HG03571 (cell line): ENCODE data around the gene PARPBP.
"Not testable (repeated sequence)": the region's sequence is repeated elsewhere in the genome, so short reads cannot be mapped to it uniquely, and the experiment has no call there.

ENCODE experiments used
- ATAC-seq: cut with Tn5 transposase; IDR thresholded peaks from one replicate; pipeline ENCODE4 v1.9.1; 2021; ENCODE audit not compliant: unreplicated experiment

Gene PARPBP

DNA sequence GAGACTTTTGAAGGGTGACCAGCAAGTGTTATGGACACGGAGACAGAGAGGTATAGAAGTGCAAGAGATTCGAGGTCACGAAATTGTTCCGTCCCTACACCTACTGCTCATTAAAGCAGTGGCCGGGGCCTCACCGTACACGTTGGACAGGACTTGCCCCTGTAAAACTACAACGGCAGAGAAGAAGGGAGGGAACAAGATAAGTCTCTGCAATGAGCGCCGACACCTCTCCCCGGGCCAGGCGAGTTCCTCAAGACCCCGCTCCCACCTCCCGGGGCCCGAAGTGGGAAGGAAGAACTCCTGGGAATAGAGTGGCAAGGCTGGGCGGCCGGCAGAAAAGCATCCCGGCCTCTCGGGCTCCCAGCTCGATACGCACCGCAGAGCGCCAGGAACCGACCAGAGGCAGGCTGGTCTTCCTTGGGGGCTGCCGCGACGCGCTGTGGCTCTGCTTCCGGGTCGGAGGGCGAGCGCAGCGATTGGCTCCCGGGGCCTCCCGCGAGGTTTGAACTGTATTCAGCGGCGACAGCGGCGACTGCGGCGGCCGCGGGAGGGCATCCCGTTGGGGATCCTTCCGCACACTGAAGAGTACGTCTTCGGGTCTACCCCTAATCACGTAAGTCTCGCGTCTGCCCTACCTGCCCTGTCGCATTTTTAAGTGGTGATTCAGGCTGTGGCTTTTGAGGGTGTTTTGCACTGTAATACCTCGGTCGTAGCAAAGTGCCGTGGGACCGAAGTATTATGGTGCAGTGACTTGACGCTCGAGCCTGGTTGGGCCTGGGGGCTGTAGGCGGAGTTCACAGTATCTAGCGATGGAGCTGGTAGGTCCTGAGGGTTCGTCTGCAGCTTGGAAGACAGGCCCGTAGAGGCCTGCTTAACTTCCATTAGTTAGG lies at the start of gene PARPBP, which contains the start of gene NUP37:
TSS of gene PARPBP (plus strand) at position 510 of the 890 bp plus-strand sequence. CDS start 3,706 bp downstream, outside the sequence.
TSS of gene NUP37 (minus strand) at position 441 of the 890 bp plus-strand sequence. CDS start 1,596 bp downstream, outside the sequence.
- ATAC-seq = peak; percentile 96

DNA sequence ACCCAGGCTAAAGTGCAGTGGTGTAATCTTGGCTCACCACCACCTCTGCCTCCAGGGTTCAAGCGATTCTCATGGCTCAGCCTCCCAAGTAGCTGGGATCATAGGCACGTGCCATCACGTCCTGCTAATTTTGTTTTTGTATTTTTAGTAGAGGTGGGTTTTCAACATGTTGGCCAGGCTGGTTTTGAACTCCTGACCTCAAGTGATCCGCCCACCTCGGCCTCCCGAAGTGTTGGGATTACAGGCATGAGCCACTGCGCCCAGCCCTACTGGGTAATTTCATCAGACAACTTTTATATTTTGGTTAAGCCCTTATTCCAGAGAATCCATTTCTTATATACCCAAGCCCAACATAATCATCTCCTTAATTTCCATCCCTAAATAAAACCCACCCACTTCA lies 47.9 kb upstream of the PARPBP start:
- ATAC-seq = not testable (repeated sequence)

GRCh38 chr12:102080842-102081241 lies 39.1 kb upstream of the PARPBP start:
- no peak for ATAC-seq

GRCh38 chr12:102089228-102089835 lies 30.7 kb upstream of the PARPBP start:
- not testable (repeated sequence) for ATAC-seq

DNA sequence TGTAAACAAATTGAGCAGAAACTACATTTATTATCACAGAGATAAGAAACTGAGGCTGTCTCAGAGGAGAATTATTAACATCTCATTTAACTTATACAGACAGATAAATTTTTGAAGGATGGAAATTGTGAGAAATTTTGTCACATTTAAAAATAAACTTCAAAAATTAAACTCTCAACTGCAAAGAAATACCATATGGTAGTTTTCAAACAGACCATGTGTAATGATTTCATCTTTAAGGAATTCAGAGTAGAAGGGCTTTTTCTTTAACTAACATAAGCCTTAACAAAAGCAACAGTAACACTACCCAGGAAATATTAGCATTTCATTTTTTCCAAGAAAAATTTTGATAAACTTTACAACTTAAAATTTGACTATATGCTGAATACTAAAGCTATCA lies 26.7 kb upstream of the PARPBP start:
- no peak for ATAC-seq

GRCh38 chr12:102095677-102096263 lies 24.2 kb upstream of the PARPBP start:
- peak; percentile 54 for ATAC-seq

DNA sequence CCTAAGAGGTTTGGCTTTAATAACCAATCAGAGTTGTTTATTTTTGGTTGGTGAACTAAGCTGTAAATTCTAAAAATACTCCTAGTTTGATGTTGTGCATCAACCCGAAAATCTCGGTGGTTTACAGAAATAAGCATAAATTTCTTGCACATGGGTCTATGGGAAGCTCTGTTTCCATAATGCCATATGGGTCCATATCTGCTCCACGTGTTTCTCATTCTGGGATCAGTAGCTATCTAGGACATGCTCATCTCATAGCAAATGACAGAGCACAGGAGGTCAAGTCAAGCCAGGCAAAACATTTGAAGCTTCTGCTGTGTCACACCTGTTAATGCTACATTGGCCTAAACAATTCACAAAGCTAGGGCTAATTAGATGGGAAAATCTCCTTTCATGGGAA lies 23.1 kb upstream of the PARPBP start:
- ATAC-seq = no peak

GRCh38 chr12:102106905-102107304 lies 13.1 kb upstream of the PARPBP start:
- ATAC-seq = no peak

- ATAC-seq = no peak
Measured at GRCh38 chr12:102107970-102108369, 12.0 kb upstream of the PARPBP start.

DNA sequence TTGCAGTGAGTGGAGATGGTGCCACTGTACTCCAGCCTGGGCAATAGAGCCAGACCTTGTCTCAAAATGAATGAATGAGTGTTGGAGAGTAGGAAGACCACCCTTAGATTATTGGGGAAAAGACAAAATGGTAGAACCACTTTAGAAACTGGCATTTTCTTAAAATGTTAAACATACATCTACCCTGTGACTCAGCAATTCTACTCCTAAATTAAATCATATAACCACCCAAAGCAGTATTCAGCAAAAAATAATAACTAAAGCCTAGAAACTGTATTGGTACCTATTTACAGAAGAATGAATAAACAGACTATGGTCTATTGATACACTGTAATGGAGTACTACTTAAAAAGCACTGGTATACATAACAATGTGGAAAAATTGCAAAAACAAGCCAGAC lies 9.2 kb upstream of the PARPBP start:
- ATAC-seq = no peak

DNA sequence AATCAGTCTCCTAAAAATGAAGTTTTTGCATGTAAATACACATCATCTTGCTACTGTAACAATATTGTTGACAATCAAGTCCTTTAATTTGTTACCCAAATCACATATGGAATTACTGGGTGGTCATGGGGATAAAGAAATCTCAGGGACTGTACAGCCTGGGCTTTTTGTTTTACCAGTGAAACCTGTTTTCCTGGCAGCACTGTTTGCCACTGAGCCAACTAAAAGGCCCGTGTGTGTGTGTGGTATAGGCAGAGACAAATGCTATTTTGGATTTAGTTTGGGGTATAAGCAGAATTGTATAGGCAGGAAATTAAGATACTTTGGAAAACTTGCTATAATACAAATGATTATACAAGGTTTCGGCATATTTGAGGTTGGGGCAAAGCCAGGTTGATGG lies 5.8 kb upstream of the PARPBP start:
- no peak for ATAC-seq

- ATAC-seq = no peak
Measured at GRCh38 chr12:102116392-102116791, 3.6 kb upstream of the PARPBP start.

- no peak for ATAC-seq
Measured at GRCh38 chr12:102118874-102119273, 1.1 kb upstream of the PARPBP start.

- no peak for ATAC-seq
Measured at GRCh38 chr12:102120564-102120873, 536 bp downstream of the PARPBP start.

DNA sequence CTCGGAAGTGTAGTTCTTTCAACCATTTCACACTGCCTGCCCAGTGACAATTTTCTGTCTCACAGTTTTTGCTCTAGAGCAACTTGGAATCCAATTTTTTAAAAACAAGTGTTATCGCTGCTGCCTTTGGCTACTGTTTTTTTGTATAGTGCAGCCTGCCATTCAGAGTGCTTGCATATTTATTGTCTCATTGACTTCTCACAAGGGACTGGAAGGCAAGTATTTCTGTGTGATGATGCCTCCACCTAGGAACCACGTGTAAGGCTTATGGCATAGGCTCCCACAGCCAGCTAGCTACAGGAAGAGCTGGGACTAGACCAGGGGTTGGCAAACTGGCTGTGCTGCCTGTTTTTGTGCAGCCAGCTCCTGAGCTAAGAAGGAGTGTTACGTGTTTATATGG lies 903 bp downstream of the PARPBP start:
- ATAC-seq = no peak

GRCh38 chr12:102121328-102121727 lies 1.3 kb downstream of the PARPBP start:
- ATAC-seq = not testable (repeated sequence)

DNA sequence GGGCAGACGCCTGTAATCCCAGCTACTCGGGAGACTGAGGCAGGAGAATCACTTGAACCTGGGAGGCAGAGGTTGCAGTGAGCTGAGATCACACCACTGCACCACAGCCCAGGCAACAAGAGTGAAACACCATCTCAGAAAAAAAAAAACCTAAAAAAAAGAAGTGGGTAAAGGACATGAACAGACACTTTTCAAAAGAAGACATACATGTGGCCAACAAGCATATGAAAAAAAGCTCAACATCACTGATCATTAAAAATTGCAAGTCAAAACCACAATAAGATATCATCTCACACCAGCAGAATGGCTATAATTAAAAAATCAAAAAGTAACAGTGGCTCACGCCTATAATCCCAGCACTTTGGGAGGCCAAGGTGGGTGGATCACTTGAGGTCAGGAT lies 10.7 kb downstream of the PARPBP start:
- not testable (repeated sequence) for ATAC-seq

DNA sequence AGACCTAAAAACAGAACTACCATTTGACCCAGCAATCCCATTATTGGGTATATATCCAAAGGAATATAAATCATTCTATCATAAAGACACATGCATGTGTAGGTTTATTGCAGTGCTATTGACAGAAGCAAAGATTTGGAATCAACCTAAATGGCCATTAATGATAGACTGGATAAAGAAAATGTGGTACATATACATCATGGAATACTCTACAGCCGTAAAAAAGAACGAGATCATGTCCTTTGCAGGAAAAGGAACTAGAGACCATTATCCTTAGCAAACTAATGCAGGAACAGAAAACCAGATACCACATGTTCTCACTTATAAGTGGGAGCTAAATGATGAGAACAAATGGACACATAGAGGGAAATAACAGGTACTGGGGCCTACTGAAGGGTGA lies 11.5 kb downstream of the PARPBP start:
- not testable (repeated sequence) for ATAC-seq

DNA sequence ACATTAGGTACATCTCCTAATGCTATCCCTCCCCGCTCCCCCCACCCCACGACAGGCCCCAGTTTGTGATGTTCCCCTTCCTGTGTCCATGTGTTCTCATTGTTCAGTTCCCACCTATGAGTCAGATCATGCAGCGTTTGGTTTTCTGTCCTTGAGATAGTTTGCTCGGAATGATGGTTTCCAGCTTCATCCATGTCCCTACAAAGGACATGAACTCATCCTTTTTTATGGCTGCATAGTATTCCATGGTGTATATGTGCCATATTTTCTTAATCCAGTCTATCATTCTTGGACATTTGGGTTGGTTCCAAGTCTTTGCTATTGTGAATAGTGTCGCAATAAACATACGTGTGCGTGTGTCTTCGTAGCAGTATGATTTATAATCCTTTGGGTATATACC lies 17.6 kb downstream of the PARPBP start:
- ATAC-seq = not testable (repeated sequence)

GRCh38 chr12:102142866-102143373 lies 22.9 kb downstream of the PARPBP start:
- ATAC-seq = not testable (repeated sequence)

DNA sequence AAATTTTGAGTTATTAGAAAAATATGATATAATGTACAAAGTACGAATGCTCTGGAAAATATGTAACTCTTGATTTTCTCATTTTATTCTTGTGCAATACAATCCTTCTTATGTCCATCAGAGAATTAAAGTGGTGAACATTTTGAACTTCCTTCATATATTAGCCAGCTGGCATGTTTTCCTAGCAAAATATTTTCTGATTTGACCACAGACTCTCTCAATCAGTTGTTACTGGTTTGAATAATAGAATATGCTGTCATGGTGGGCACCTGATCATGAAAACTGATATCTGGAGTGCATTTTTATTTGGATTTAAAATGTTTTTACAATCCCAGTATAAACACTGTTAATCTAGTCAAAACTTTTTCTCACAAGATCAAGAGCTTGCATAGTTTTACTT lies 24.2 kb downstream of the PARPBP start:
- ATAC-seq = no peak
